Spleen (tissue), 7 donors: ENCODE data around the gene OARD1.

Source experiments
- CTCF ChIP-seq, 11 experiments: fragments of 200-600 bp in 7 of 11; fragments of 450-650 bp in 4 of 11; sonication (generic) in 4 of 11; IDR thresholded peaks in 8 of 11; conservative IDR thresholded peaks in 3 of 11; 1 replicate in 7 of 11; 2 replicates in 4 of 11; pipeline versions ENCODE4 v1.4.0 to v1.8.0; 2016 to 2021; ENCODE audit warnings: antibody characterized with exemption in 11 of 11, inconsistent platforms in 4 of 11, mild to moderate bottlenecking in 1 of 11
- POLR2A ChIP-seq, 3 donors: fragments of 450-650 bp; IDR thresholded peaks; one replicate each; pipeline ENCODE4 v1.5.1; 2017; ENCODE audit warnings: antibody characterized with exemption in 3 of 3, mild to moderate bottlenecking in 1 of 3
- donor health status: DM: no; HTN: no; CAD: no; lungs with moderate emphysema.
- donor health status: DM: no; HTN: no; CAD: no.
- donor health status: DM: no; HTN: no; CAD: no.

GRCh38 chr6:41079080-41079479 lies 6.9 kb upstream of the OARD1 start:
- TF ChIP-seq CTCF (IDR thresholded peaks at IDR 0.05 in 8 of 11, conservative IDR thresholded peaks at IDR 0.05 in 3 of 11) (no peak), POLR2A (IDR thresholded peaks at IDR 0.05) (no peak)
